BLaER1 (cell line): ENCODE results near the gene ST8SIA2.
A peak's percentile ranks its signal among the peaks of the same experiment; 100 is the strongest.

ENCODE experiments used
- H3K27ac ChIP-seq: shearing (Covaris generic); formaldehyde crosslinking; 2 replicates; pipeline ENCODE4 v1.8.1; 2022
- H3K27me3 ChIP-seq: shearing (Covaris generic); formaldehyde crosslinking; 2 replicates; pipeline ENCODE4 v1.8.1; 2022
- H3K36me3 ChIP-seq: shearing (Covaris generic); formaldehyde crosslinking; 2 replicates; pipeline ENCODE4 v1.8.1; 2022
- H3K4me1 ChIP-seq: shearing (Covaris generic); formaldehyde crosslinking; 2 replicates; pipeline ENCODE4 v1.8.1; 2022
- H3K4me2 ChIP-seq: shearing (Covaris generic); formaldehyde crosslinking; 2 replicates; pipeline ENCODE4 v1.8.1; 2022
- H3K4me3 ChIP-seq: shearing (Covaris generic); formaldehyde crosslinking; 2 replicates; pipeline ENCODE4 v1.8.1; 2022
- H3K9ac ChIP-seq: shearing (Covaris generic); formaldehyde crosslinking; 2 replicates; pipeline ENCODE4 v1.8.1; 2022
- H3K9me3 ChIP-seq: shearing (Covaris generic); formaldehyde crosslinking; 2 replicates; pipeline ENCODE4 v1.8.1; 2022
- H4K20me1 ChIP-seq: shearing (Covaris generic); formaldehyde crosslinking; 2 replicates; pipeline ENCODE4 v1.8.1; 2022
- Cebpa-rat ChIP-seq: shearing (Covaris generic); IDR thresholded peaks from 2 replicates; pipeline ENCODE4 v1.8.1; 2022

The ST8SIA2 gene

GRCh38 chr15:92375057-92375456 is 18.6 kb upstream of the ST8SIA2 start:
- no peak overlapping the region for H3K4me2 ChIP-seq
- H3K27ac ChIP-seq = no peak overlapping the region
- no peak for TF ChIP-seq Cebpa-rat
- no peak overlapping the region for H3K4me3 ChIP-seq
- no peaks in the 10 kb centered on the region for H3K27me3 ChIP-seq
- H3K9ac ChIP-seq = no peak overlapping the region
- H4K20me1 ChIP-seq = no peaks in the 10 kb centered on the region
- no peaks in the 10 kb centered on the region for H3K4me1 ChIP-seq
- no peaks in the 10 kb centered on the region for H3K36me3 ChIP-seq
- peaks cover 13% of the 10 kb centered on the region for H3K9me3 ChIP-seq

GRCh38 chr15:92376109-92376508 is 17.6 kb upstream of the ST8SIA2 start:
- Histone ChIP-seq H3K27ac (no peak overlapping the region), H3K4me2 (no peak overlapping the region), H3K4me1 (no peaks in the 10 kb centered on the region), H3K36me3 (no peaks in the 10 kb centered on the region), H3K9me3 (peaks cover 13% of the 10 kb centered on the region), H4K20me1 (no peaks in the 10 kb centered on the region), H3K9ac (no peak overlapping the region), H3K4me3 (no peak overlapping the region), H3K27me3 (no peaks in the 10 kb centered on the region)
- TF ChIP-seq Cebpa-rat = no peak

GRCh38 chr15:92377083-92377789 is 16.4 kb upstream of the ST8SIA2 start:
- no peaks in the 10 kb centered on the region for H3K36me3 ChIP-seq
- no peak overlapping the region for H3K4me2 ChIP-seq
- H3K9me3 ChIP-seq = peaks cover 7% of the 10 kb centered on the region
- no peak for TF ChIP-seq Cebpa-rat
- H3K9ac ChIP-seq = no peak overlapping the region
- H3K27ac ChIP-seq = no peak overlapping the region
- no peaks in the 10 kb centered on the region for H3K27me3 ChIP-seq
- no peak overlapping the region for H3K4me3 ChIP-seq
- no peaks in the 10 kb centered on the region for H4K20me1 ChIP-seq
- no peaks in the 10 kb centered on the region for H3K4me1 ChIP-seq

GRCh38 chr15:92383519-92384324 is 10.0 kb upstream of the ST8SIA2 start:
- Histone ChIP-seq H3K27ac (no peak overlapping the region), H3K4me3 (no peak overlapping the region), H4K20me1 (no peaks in the 10 kb centered on the region), H3K36me3 (no peaks in the 10 kb centered on the region), H3K9me3 (no peaks in the 10 kb centered on the region), H3K9ac (no peak overlapping the region), H3K4me1 (no peaks in the 10 kb centered on the region), H3K27me3 (no peaks in the 10 kb centered on the region), H3K4me2 (no peak overlapping the region)
- TF ChIP-seq Cebpa-rat = no peak

- TF ChIP-seq Cebpa-rat = no peak
- Histone ChIP-seq H3K27ac (no peak overlapping the region), H3K9ac (no peak overlapping the region), H3K4me1 (no peaks in the 10 kb centered on the region), H3K9me3 (no peaks in the 10 kb centered on the region), H3K36me3 (no peaks in the 10 kb centered on the region), H3K27me3 (no peaks in the 10 kb centered on the region), H3K4me3 (no peak overlapping the region), H4K20me1 (no peaks in the 10 kb centered on the region), H3K4me2 (no peak overlapping the region)
These were observed 9.3 kb upstream of the ST8SIA2 start for GRCh38 chr15:92384381-92384780.

- Histone ChIP-seq H3K27me3 (no peaks in the 10 kb centered on the region), H3K4me3 (no peak overlapping the region), H3K4me1 (no peaks in the 10 kb centered on the region), H3K9me3 (no peaks in the 10 kb centered on the region), H3K9ac (no peak overlapping the region), H3K36me3 (no peaks in the 10 kb centered on the region), H3K4me2 (no peak overlapping the region), H4K20me1 (no peaks in the 10 kb centered on the region), H3K27ac (no peak overlapping the region)
- no peak for TF ChIP-seq Cebpa-rat
These were observed 8.6 kb upstream of the ST8SIA2 start for GRCh38 chr15:92385096-92385495.

GRCh38 chr15:92391640-92392039 is 2.0 kb upstream of the ST8SIA2 start:
- H3K9me3 ChIP-seq = no peaks in the 10 kb centered on the region
- peaks cover 33% of the 10 kb centered on the region for H3K4me1 ChIP-seq
- H3K27ac ChIP-seq = no peak overlapping the region
- H3K9ac ChIP-seq = no peak overlapping the region
- TF ChIP-seq Cebpa-rat = no peak
- no peak overlapping the region for H3K4me3 ChIP-seq
- H3K4me2 ChIP-seq = peak overlapping the region; percentile 91
- no peaks in the 10 kb centered on the region for H4K20me1 ChIP-seq
- peaks cover 18% of the 10 kb centered on the region for H3K27me3 ChIP-seq
- H3K36me3 ChIP-seq = no peaks in the 10 kb centered on the region

- TF ChIP-seq Cebpa-rat = no peak
- Histone ChIP-seq H3K36me3 (no peaks in the 10 kb centered on the region), H3K4me3 (no peak overlapping the region), H3K9me3 (no peaks in the 10 kb centered on the region), H4K20me1 (no peaks in the 10 kb centered on the region), H3K4me1 (peaks cover 37% of the 10 kb centered on the region), H3K27me3 (peaks cover 18% of the 10 kb centered on the region), H3K4me2 (peak overlapping the region; percentile 91), H3K27ac (no peak overlapping the region), H3K9ac (no peak overlapping the region)
These were observed 1.2 kb upstream of the ST8SIA2 start for GRCh38 chr15:92392462-92392861.

- Histone ChIP-seq H3K27me3 (peaks cover 18% of the 10 kb centered on the region), H4K20me1 (no peaks in the 10 kb centered on the region), H3K4me2 (peak overlapping the region; percentile 91), H3K4me1 (peaks cover 37% of the 10 kb centered on the region), H3K4me3 (peak overlapping the region; percentile 87), H3K9ac (peak overlapping the region; percentile 91), H3K36me3 (peaks cover 8% of the 10 kb centered on the region), H3K9me3 (no peaks in the 10 kb centered on the region), H3K27ac (peak overlapping the region; percentile 89)
- TF ChIP-seq Cebpa-rat = no peak
These were observed 263 bp downstream of the ST8SIA2 start for GRCh38 chr15:92393980-92394308.

GRCh38 chr15:92394309-92395097 is 822 bp downstream of the ST8SIA2 start:
- peaks cover 37% of the 10 kb centered on the region for H3K4me1 ChIP-seq
- H3K27me3 ChIP-seq = peaks cover 18% of the 10 kb centered on the region
- H3K9me3 ChIP-seq = no peaks in the 10 kb centered on the region
- peaks cover 12% of the 10 kb centered on the region for H3K36me3 ChIP-seq
- H3K4me2 ChIP-seq = peak overlapping the region; percentile 91
- peak overlapping the region; percentile 91 for H3K9ac ChIP-seq
- peak overlapping the region; percentile 89 for H3K27ac ChIP-seq
- no peak for TF ChIP-seq Cebpa-rat
- H4K20me1 ChIP-seq = no peaks in the 10 kb centered on the region
- peak overlapping the region; percentile 87 for H3K4me3 ChIP-seq
